22Rv1 (cell line): ENCODE results near the gene CGNL1.

Experiments used
- H3K27ac ChIP-seq: fragments of 450-650 bp; 2 replicates; pipeline ENCODE4 v1.5.1; 2017
- ZFX ChIP-seq: fragments of 450-650 bp; IDR thresholded peaks from 2 replicates; pipeline ENCODE4 v1.6.1; 2017; ENCODE audit warnings: antibody characterized with exemption, borderline replicate concordance
- TF ChIP-seq, protein P1 (sequence below): fragments of 450-650 bp; IDR thresholded peaks from 2 replicates; pipeline ENCODE4 v1.5.1; 2017; ENCODE audit warnings: mild to moderate bottlenecking

CGNL1 gene

DNA sequence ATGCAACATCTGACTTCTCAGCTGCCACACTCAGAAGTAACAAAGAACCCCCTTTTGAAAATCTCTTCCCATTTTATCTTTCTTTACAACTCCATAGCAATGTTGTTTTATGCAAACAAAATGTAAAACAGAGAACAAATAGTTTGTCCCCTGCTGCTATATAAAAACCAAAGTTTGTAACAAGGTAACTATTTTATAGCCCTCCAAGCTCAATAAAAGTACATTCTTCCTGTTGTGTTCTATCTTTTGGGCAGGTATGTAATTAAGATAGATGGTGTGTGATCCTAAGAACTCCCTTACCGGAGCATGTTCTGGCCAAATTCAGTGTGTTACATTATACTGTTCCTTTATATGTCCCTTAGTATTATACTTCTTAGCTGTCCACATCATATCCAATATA is 12.6 kb upstream of the CGNL1 start:
- TF ChIP-seq, protein P1, sequence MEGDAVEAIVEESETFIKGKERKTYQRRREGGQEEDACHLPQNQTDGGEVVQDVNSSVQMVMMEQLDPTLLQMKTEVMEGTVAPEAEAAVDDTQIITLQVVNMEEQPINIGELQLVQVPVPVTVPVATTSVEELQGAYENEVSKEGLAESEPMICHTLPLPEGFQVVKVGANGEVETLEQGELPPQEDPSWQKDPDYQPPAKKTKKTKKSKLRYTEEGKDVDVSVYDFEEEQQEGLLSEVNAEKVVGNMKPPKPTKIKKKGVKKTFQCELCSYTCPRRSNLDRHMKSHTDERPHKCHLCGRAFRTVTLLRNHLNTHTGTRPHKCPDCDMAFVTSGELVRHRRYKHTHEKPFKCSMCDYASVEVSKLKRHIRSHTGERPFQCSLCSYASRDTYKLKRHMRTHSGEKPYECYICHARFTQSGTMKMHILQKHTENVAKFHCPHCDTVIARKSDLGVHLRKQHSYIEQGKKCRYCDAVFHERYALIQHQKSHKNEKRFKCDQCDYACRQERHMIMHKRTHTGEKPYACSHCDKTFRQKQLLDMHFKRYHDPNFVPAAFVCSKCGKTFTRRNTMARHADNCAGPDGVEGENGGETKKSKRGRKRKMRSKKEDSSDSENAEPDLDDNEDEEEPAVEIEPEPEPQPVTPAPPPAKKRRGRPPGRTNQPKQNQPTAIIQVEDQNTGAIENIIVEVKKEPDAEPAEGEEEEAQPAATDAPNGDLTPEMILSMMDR = no peak
- TF ChIP-seq ZFX = no peak
- no peak overlapping the region for H3K27ac ChIP-seq

DNA sequence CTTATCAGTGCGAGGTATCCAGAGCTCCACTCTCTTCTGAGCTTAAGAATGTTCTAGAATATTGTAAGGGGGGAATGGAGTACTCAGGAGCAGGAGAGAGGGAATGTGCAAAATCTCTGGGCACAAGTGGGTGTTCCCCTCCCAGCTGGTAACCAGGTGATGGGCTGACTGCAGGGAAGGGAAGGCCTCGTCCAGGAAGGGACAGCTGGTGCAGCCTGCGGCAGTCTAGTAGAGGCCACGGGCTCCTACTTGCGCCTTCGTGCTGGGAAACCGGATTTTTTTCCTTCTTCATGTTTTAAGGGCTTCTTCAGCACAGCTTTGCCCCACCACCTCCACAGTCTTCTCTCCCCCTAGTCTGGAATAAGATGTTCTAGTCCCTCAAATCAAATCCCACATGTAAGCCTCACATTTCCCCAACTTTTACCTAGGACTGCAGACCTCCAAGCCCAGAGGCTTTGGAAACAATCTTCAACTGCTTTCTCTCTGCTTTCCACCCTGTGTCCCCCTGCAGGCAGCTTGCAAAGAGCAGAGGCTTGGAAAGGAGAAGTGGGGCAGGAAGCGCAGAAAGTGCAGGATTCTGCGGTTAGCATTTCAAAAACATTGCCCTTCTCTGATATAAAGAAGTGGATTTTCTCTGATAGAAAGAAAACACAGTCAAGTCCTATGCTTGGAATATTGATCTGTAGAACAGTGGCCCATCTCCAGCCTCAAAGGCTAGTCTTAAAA is 11.9 kb upstream of the CGNL1 start:
- TF ChIP-seq, protein P1 = no peak
- TF ChIP-seq ZFX = no peak
- H3K27ac ChIP-seq = no peak overlapping the region

DNA sequence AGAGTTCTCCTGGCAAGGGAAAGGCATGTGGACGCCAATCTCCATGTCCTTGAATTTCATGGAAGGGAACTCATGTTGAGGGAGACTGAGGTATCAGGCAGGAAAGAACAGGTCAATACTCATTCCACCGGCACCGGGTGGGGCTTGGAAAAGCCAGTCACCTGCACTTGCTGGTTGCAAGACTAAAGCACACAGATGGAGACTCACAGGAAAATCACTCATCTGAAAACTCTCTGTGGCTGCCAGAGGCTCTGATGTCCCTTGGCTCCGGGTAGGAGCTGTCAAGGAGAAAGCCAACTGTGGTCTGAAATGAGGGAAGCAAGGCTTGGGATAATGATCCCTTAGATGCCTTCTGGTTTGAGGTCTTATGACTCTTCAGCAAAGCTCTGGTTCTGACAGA is 8.7 kb upstream of the CGNL1 start:
- H3K27ac ChIP-seq = no peak overlapping the region
- TF ChIP-seq, protein P1 = no peak
- no peak for TF ChIP-seq ZFX

DNA sequence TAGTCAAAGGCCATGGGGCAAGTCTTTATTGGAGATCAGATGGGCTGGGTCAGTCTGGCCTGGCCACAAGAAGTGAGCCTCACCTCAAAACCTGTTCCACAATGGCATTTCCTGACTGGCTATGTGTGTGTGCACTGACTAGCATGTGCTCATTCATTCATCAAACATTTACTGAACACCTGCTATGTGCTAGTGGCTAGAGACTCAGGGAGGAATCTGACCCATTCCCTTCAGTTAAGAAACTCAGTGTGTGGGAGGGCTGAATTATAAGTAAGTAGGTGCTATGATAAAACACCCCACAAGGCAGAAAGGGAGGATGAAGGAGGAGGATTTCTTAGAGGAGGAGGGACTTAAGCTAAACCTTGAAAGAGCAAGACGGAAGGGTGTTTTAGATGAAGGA is 5.4 kb upstream of the CGNL1 start:
- TF ChIP-seq ZFX = no peak
- TF ChIP-seq, protein P1 = no peak
- no peak overlapping the region for H3K27ac ChIP-seq

DNA sequence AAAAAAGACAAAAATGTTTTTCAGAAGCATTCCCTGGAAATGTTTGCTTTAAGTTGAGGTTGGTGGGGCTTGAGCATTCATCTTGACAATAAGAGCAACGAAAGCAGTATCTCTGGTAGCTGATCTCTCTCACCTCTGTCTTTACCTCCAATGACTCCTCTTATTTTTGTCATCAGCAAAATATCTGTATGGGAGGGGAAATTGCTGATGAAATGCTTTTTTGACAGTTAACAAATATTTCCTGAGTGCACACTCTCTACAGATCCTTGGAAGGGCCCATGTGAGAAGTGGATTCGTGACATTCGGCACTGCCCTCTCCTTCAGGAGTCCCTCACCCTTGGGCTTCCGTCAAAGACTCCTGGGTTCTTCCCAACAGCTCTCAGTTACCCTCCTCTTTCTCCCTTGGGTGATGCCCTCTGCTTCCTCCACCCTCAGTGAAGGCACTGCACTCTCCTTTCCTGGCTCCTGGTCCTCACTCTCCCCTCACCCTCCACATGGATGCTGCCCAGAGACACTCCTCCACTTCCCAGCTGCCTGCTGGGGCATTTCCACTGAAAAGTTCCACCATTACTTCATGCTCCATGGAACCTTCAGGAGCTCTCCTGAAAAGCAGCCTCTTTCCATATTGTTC is 2.9 kb upstream of the CGNL1 start:
- no peak overlapping the region for H3K27ac ChIP-seq
- TF ChIP-seq, protein P1 = no peak
- TF ChIP-seq ZFX = no peak

DNA sequence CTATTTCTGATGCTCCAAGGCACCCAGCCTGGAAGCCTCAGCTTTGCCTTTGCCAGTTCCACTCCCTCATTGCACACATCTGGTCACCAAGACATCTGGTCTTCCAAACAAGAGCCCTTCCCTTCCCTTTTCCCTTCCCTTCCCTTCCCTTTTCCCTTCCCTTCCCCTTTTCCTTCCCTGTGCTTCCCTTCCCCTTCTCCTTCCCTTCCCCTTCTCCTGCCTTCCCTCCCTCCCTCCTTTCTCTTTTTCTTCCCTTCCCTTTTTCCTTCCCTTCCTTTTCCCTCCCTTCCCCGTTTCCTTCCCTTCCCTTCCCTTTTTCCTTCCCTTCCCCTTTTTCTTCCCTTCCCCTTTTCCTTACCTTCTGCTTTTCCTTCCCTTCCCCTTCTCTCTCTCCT is 2.4 kb upstream of the CGNL1 start:
- TF ChIP-seq, protein P1 = no peak

DNA sequence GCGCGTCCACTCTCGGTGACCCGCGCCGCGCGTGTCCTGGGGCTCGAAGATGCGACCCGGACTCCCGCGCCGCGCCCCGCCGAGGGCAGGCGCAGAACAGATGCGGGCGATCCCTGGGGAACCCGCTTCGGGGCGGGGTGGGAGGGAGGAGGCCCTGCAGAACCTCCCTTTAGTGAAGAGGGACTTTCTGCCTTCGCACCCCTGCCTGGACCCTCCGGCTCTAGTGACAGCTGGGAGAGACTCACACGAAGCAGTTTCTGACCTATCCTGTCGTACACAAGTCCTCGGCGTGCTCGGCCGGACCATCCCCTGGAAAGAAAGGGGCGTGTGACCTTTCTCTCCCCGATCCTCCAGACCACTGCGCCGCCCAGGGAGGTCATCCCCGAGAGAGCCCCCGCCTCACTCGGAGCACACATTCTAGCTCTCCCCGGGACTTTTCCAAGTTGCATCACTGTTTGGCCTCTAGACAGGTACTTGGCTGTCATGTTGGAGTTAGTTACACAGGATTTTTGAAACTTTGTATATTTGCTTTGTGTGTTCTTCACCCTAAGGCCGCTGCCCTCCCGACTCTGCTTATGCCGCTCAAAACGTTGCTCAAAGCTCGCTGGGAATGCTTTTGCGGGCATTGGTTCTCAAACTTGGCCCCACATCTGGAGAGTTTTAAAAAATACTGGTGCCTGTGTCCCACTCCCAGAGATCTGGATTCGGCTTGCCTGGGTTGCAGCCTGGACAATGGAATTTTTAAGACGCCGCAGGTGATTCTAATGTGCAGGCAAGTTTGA is 582 bp downstream of the CGNL1 start:
- no peak for TF ChIP-seq ZFX
- TF ChIP-seq, protein P1 = no peak
- H3K27ac ChIP-seq = no peak overlapping the region

More for the DNA sequence above, 2.4 kb upstream of the CGNL1 start:
- no peak overlapping the region for H3K27ac ChIP-seq
